GM19467 (cell line): ENCODE results near the gene AMDHD2.
"Not testable (repeated sequence)": the region's sequence is repeated elsewhere in the genome, so short reads cannot be mapped to it uniquely, and the experiment has no call there.

Experiments
- ATAC-seq: cut with Tn5 transposase; IDR thresholded peaks from one replicate; pipeline ENCODE4 v1.9.1; 2021; ENCODE audit warnings: mild to moderate bottlenecking, moderate library complexity; ENCODE audit not compliant: unreplicated experiment

The AMDHD2 gene

DNA sequence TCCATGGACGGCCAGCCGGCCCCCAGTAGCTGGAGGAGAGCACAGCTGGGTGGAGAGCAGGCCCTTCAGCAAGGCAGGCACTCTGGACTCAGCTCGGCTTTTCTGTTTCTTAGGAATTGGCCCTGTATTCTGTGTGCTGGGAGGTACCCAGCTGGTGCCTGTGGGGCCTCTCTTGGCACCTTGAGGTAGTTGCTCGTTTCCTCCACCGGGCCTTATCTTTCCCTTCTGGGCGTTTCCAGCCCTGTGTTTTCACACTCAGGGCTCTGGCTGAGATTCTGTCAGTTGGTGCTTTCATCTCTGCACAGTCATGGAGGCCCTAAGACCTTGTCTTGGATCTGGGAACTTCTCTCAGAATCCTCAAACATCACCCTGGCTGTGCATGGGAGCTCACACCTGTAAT lies 47.3 kb downstream of the AMDHD2 start:
- ATAC-seq = not testable (repeated sequence)

DNA sequence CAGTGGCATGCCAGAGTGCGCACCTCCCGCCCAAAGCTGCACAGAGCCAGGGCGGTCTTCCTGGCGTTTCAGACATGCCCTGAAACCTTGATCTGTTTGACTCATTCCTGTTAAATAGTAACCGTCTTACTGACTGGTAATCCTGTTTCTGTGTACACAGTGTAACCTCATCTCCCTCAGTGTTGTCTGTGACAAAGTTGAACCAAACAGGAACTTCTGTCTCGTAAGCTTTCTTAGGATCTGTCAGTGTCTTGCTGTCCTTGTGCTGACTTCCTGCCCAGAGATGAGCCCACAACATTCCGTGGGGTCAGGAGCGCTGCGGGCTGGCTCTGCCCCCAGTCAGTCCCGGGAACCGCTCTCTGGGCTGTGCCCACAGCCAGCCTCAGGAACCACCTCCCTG lies 48.4 kb downstream of the AMDHD2 start:
- not testable (repeated sequence) for ATAC-seq

DNA sequence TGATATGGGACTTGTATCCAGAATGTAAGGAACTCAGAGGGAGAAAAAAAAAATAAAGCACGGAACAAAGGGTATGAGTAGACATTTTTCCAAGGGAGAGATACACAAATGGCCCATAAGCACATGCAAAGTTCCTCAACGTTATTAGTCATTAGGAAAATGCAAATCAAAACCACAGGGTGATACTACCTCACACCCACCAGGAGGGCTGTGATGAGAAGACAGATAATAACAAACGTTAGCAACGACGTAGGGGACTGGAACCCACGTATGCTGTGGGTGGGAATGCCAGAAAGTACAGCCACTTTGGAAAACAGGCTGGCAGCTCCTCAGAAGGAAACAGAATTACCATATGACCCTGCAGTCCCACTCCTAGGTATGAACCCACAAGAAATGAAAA lies 52.5 kb downstream of the AMDHD2 start:
- not testable (repeated sequence) for ATAC-seq

DNA sequence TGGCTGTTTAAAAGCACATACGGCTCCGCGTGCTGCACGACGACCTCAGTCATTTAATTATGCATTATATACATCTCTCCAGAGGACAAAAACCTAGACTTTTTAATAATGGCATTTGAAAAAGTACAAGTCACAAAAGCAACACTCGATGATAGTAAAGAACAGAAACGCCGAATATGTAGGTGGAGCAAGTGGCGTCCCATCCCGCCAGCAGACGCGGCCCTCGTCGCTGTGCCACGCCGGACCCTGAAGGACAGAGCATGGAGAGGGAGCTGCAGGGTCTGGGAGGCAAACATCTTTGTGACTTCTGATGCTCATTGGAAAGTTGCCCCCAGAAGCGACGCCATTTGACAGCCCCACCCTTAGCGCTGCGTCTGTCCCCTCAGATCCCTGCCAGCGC lies 55.7 kb downstream of the AMDHD2 start:
- not testable (repeated sequence) for ATAC-seq

DNA sequence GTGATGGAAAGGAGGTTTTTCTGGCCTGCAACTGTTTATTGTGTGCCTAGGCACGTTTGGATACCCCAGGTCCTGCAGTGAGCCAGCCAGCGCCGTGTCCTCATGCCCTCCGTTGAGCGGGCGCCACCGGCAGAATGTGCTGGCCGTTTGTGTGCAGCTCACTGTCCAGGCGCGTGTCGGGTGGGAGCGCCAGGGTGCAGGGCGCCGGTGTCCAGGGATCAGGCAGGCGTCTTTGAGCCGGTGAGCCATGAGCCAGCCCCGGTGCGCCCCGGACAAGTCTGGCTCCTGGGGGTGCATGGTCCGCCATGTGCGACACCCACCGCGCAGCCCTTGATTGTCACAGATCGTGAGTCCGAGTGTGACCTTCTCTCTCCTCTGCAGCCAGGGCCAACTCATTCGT lies 56.9 kb downstream of the AMDHD2 start:
- ATAC-seq = not testable (repeated sequence)

DNA sequence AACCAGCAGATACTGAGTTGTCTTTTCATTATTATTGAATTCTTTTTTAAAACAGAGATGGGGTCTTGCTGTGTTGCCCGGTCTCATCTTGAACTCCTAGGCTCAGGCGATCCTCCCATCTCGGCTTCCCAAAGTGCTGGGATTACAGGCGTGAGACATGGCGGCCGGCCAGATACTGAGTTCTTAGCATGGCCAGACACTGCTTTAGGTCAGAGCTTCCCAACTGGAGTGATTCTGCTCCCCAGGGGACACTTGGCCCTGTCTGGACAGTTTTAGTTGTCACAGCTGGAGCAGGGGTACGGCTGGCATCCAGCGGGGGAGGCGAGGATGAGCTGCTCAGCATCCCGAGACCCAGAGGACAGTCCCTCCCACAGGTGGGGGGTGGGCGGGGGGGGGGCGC lies 58.7 kb downstream of the AMDHD2 start:
- ATAC-seq = not testable (repeated sequence)

DNA sequence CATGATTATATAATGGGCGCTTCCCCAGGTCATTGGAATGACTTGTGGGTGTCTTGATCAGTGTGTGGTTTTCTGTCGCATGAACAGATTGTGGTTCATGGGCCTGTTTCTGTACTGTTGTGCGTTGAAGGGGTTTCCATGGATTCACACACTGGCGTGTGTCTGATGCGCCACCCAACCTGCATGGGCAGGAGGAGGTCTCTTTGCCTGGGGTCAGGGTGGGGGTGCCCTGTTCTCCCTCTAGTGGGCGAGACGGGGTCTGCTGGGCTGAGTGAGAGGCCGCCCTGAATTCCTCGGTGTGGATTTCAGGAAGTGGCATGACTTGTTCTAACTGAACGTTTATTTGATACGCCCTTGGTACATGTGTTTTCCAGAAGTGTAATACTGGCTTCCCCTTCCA lies 60.0 kb downstream of the AMDHD2 start:
- not testable (repeated sequence) for ATAC-seq

DNA sequence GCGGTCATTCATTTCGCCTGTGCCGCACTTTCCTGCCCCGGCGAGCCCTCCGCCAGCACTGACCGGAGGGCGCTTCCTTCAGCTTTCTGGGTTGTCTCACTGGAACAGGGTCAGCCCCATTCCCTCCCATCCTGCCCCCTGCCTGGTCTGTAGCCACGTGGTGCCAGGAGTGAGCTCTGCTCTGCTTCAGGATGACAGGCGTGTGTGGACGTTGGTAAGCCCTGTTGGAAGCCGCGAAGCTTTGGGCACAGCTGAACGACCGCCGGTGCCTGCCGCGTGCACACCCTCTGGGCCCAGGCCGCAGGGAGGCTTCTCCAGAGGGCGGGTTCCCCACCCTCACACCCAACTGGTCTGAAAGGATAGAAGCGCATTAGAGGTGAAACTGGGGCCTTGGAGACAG lies 60.6 kb downstream of the AMDHD2 start:
- ATAC-seq = not testable (repeated sequence)
